ENCODE measurements around the gene RELN.

DNA sequence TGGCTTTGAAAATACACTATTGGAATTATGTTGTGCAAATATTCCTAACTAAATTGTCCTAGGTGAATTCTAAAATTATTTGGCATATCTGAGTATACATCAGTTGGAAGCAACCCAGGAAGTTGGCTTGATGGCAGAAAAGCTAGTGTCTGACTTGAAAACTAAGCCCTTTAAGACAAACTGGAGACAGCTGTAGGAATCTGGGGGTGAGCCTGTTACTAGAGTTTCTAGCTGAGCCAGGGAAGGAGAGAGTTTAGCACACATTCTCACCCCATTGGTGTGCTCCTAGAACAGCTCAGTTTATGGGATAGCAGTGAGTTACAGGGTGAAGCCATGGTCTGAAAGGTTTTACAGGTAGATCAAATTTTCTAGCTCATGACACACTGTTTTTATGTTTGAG lies 333.2 kb downstream of the RELN start:
- TF ChIP-seq, protein P1, sequence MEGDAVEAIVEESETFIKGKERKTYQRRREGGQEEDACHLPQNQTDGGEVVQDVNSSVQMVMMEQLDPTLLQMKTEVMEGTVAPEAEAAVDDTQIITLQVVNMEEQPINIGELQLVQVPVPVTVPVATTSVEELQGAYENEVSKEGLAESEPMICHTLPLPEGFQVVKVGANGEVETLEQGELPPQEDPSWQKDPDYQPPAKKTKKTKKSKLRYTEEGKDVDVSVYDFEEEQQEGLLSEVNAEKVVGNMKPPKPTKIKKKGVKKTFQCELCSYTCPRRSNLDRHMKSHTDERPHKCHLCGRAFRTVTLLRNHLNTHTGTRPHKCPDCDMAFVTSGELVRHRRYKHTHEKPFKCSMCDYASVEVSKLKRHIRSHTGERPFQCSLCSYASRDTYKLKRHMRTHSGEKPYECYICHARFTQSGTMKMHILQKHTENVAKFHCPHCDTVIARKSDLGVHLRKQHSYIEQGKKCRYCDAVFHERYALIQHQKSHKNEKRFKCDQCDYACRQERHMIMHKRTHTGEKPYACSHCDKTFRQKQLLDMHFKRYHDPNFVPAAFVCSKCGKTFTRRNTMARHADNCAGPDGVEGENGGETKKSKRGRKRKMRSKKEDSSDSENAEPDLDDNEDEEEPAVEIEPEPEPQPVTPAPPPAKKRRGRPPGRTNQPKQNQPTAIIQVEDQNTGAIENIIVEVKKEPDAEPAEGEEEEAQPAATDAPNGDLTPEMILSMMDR (conservative IDR thresholded peaks at IDR 0.05 in 1 of 2, IDR thresholded peaks at IDR 0.05 in 1 of 2; ENCODE audit: low read depth in 1 of 2, low read length in 2 of 2), result no peak
- no peak for TF ChIP-seq EZH2 (IDR thresholded peaks at IDR 0.05; ENCODE audit: low read length, missing control alignments)

All from fibroblast of lung (primary cell).